GM12873 (cell line): ENCODE results near the gene COL13A1.

Experiments used
- CTCF ChIP-seq: IDR thresholded peaks from 2 replicates; pipeline ENCODE4 v1.5.1; 2012; ENCODE audit warnings: low read depth, mild to moderate bottlenecking, moderate library complexity, low read length, control low read depth; ENCODE audit not compliant: insufficient read depth; ENCODE audit errors: missing control alignments

COL13A1 gene

GRCh38 chr10:69831231-69831855 is 29.6 kb downstream of the COL13A1 start:
- no peak for TF ChIP-seq CTCF

GRCh38 chr10:69835233-69835632 is 33.5 kb downstream of the COL13A1 start:
- no peak for TF ChIP-seq CTCF

- no peak for TF ChIP-seq CTCF
Observed at GRCh38 chr10:69835875-69836730, 34.4 kb downstream of the COL13A1 start.

- TF ChIP-seq CTCF: no peak
Observed at GRCh38 chr10:69836731-69837030, 35.0 kb downstream of the COL13A1 start.

GRCh38 chr10:69837261-69837660 is 35.6 kb downstream of the COL13A1 start:
- no peak for TF ChIP-seq CTCF

- no peak for TF ChIP-seq CTCF
Observed at GRCh38 chr10:69838418-69838817, 36.7 kb downstream of the COL13A1 start.

- no peak for TF ChIP-seq CTCF
Observed at GRCh38 chr10:69838853-69839252, 37.1 kb downstream of the COL13A1 start.
